Endothelial cell of umbilical vein (primary cell): ENCODE results near the gene FBXO5. TPM values are rescaled to one million over a fixed set of nuclear protein-coding genes. Genes with fewer than 3 reads are reported as not detected.
A peak's percentile ranks its signal among the peaks of the same experiment; 100 is the strongest.

ENCODE experiments used
- BruUV-seq: library from RNA; stranded (reverse); fragments of 400-500 nt; replicated peaks from 2 replicates; lab custom pipeline; 2021; lab: Mats Ljungman, UMichigan
- CTCF ChIA-PET: fragments of 300-600, 350-600 bp; sonication (Branson Sonifier 250); formaldehyde crosslinking; loops from one replicate; lab custom pipeline; 2021; ENCODE audit warnings: antibody characterized with exemption, inconsistent platforms; lab: Charles Lee
- POLR2A ChIA-PET: fragments of 300-600, 350-600 bp; sonication (Branson Sonifier 250); formaldehyde crosslinking; loops from one replicate; lab custom pipeline; 2021; ENCODE audit warnings: antibody characterized with exemption, inconsistent platforms; lab: Charles Lee
- DNase-seq: peaks from one replicate; pipeline ENCODE4 v3.0.0-alpha.2; 2011; ENCODE audit warnings: low read depth, low spot score
- FAIRE-seq: peaks from 2 replicates; lab custom pipeline; 2011; peaks lifted over from hg19 to GRCh38; lab: Jason Lieb, UNC
- H2AFZ ChIP-seq: 2 replicates; pipeline ENCODE4 v1.6.0; 2012; ENCODE audit warnings: low read depth, low read length, control low read depth, inconsistent platforms
- H3K27ac ChIP-seq: 2 replicates; pipeline ENCODE4 v1.5.1; 2011; ENCODE audit warnings: low read depth, mild to moderate bottlenecking, control low read depth, low read length, moderate library complexity; ENCODE audit not compliant: insufficient read depth
- H3K27me3 ChIP-seq, 2 experiments: 2 replicates each; pipeline versions ENCODE4 v1.6.0 to v1.6.1; 2011; ENCODE audit warnings: low read length in 2 of 2, mixed read lengths in 1 of 2; ENCODE audit not compliant: control insufficient read depth in 2 of 2, insufficient read depth in 2 of 2
- H3K36me3 ChIP-seq, 2 experiments: 2 replicates in 1 of 2; 3 replicates in 1 of 2; pipeline ENCODE4 v1.5.1; 2011; ENCODE audit warnings: low read length in 2 of 2, mild to moderate bottlenecking in 1 of 2, moderate library complexity in 1 of 2; ENCODE audit not compliant: control insufficient read depth in 2 of 2, insufficient read depth in 2 of 2; ENCODE audit errors: extremely low read depth in 1 of 2
- H3K4me1 ChIP-seq: 3 replicates; pipeline ENCODE4 v1.5.1; 2011; ENCODE audit warnings: mild to moderate bottlenecking, low read length; ENCODE audit not compliant: control insufficient read depth, insufficient read depth; ENCODE audit errors: extremely low read depth
- H3K4me2 ChIP-seq: 2 replicates; pipeline ENCODE4 v1.6.1; 2011; ENCODE audit warnings: low read length, control low read depth, mixed read lengths; ENCODE audit not compliant: insufficient read depth
- H3K4me3 ChIP-seq, 3 experiments: fragments of 200-600 bp in 1 of 3; sonication (generic), shearing (Covaris generic) in 1 of 3; replicated peaks in 1 of 3; 2 replicates each; pipeline ENCODE4 v1.5.1; 2011 to 2016; ENCODE audit warnings: control low read depth in 3 of 3, low read length in 3 of 3, mild to moderate bottlenecking in 2 of 3, inconsistent platforms in 1 of 3, low read depth in 1 of 3, moderate library complexity in 1 of 3; ENCODE audit not compliant: insufficient read depth in 1 of 3
- H3K79me2 ChIP-seq: 2 replicates; pipeline ENCODE4 v1.6.0; 2012; ENCODE audit warnings: low read length, inconsistent platforms; ENCODE audit not compliant: control insufficient read depth, insufficient read depth
- H3K9ac ChIP-seq: replicated peaks from 2 replicates; pipeline ENCODE3; 2011; ENCODE audit warnings: low read length, control low read depth; ENCODE audit not compliant: insufficient read depth; ENCODE audit errors: extremely low read depth
- H3K9me1 ChIP-seq: replicated peaks from 3 replicates; pipeline ENCODE4 v1.6.0; 2011; ENCODE audit warnings: mild to moderate bottlenecking, low read length; ENCODE audit not compliant: control insufficient read depth, insufficient read depth; ENCODE audit errors: extremely low read depth
- H3K9me3 ChIP-seq: replicated peaks from 2 replicates; pipeline ENCODE4 v1.5.1; 2012; ENCODE audit warnings: low read length, inconsistent platforms; ENCODE audit not compliant: control insufficient read depth, insufficient read depth
- H4K20me1 ChIP-seq: replicated peaks from 2 replicates; pipeline ENCODE3; 2011; ENCODE audit warnings: mild to moderate bottlenecking, low read length; ENCODE audit not compliant: control insufficient read depth, insufficient read depth; ENCODE audit errors: extremely low read depth
- CTCF ChIP-seq, 2 donors: IDR thresholded peaks; 1 replicate in 1 of 2; 2 replicates in 1 of 2; pipeline ENCODE4 v1.5.1; 2011; ENCODE audit warnings: low read length in 2 of 2, mild to moderate bottlenecking in 2 of 2, moderate library complexity in 2 of 2, control low read depth in 1 of 2, inconsistent platforms in 1 of 2, low read depth in 1 of 2; ENCODE audit not compliant: insufficient read depth in 1 of 2; ENCODE audit errors: extremely low read depth in 1 of 2
- EZH2 ChIP-seq: IDR thresholded peaks from 2 replicates; pipeline ENCODE4 v1.6.1; 2012; ENCODE audit warnings: borderline replicate concordance, low read depth, mild to moderate bottlenecking, moderate library complexity, low read length, inconsistent platforms; ENCODE audit not compliant: severe bottlenecking
- FOS ChIP-seq: IDR thresholded peaks from 2 replicates; pipeline ENCODE4 v1.6.1; 2011; ENCODE audit warnings: mild to moderate bottlenecking, low read length, moderate library complexity, borderline replicate concordance; ENCODE audit not compliant: insufficient read depth
- GATA2 ChIP-seq: IDR thresholded peaks from 2 replicates; pipeline ENCODE4 v1.7.0; 2011; ENCODE audit warnings: low read depth, mild to moderate bottlenecking, moderate library complexity, mixed read lengths, low read length; ENCODE audit not compliant: insufficient read length, insufficient read depth
- JUN ChIP-seq: IDR thresholded peaks from 2 replicates; pipeline ENCODE4 v1.6.1; 2011; ENCODE audit warnings: borderline replicate concordance, low read depth; ENCODE audit not compliant: insufficient read length, insufficient read depth
- MAX ChIP-seq: IDR thresholded peaks from 2 replicates; pipeline ENCODE4 v1.6.1; 2011; ENCODE audit not compliant: insufficient read depth, insufficient read length
- MYC ChIP-seq: IDR thresholded peaks from one replicate; pipeline ENCODE4 v1.6.1; 2011; ENCODE audit warnings: mild to moderate bottlenecking, low read depth, low read length
- POLR2A ChIP-seq: IDR thresholded peaks from 2 replicates; pipeline ENCODE4 v1.6.1; 2012; ENCODE audit warnings: low read depth, mild to moderate bottlenecking, control low read depth, low read length
- POLR2AphosphoS5 ChIP-seq: IDR thresholded peaks from 2 replicates; pipeline ENCODE4 v1.6.1; 2012; ENCODE audit warnings: low read depth, mild to moderate bottlenecking, control low read depth, low read length, moderate library complexity; ENCODE audit not compliant: insufficient read depth
- dilution Hi-C: fragments of 300-500 bp; cut with MboI; formaldehyde crosslinking; loops from one replicate; pipeline ENCODE4 v1.15.0; 2019; ENCODE audit warnings: low sequenced_read_pairs; ENCODE audit not compliant: extremely low pct_ligation_motif_present
- intact Hi-C: fragments of 100-400 bp; cut with micrococcal nuclease; formaldehyde crosslinking; loops from one replicate; pipeline ENCODE4 v1.10.0; 2022
- polyA plus RNA-seq, 4 experiments: library from polyadenylated mRNA; depleted of rRNA in 3 of 4; stranded (reverse) in 3 of 4; unstranded in 1 of 4; fragments of >200 nt; gene quantifications; 2 replicates each; pipeline versions ENCODE4 v1.2.1 to v1.2.3, GENCODE V29; 2011 to 2012; ENCODE audit warnings: missing spikeins in 1 of 4
- total RNA-seq: library from RNA; stranded (reverse); gene quantifications from 2 replicates; pipeline ENCODE4 v1.2.3, GENCODE V29; 2021

Gene FBXO5
- total and polyA plus RNA-seq, 2 donors (not counting 3 experiments of a cell fraction or from before 2014, with no cell fraction given), result 6.1 to 27.1 TPM

DNA sequence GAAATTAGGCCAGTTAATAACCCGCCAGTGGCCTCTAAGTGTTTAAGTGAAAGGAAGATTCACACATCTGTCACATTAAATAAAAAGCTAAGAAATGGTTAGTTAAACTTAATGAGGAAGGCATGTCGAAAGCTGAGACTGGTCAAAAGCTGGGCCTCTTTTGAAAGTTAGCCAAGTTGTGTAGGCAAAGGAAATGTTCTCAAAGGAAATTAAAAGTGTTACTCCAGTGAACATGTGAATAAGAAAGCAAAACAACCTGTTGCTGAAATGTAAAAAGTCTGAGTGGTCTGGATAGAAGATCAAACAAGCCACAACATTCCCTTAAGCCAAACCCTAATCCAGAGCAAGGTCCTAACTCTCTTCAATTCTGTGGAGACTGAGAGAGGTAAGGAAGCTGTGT, 30.6 kb upstream of the FBXO5 start:
- TF ChIP-seq JUN, result no peak
- TF ChIP-seq POLR2AphosphoS5, result no peak
- no peak for TF ChIP-seq EZH2
- no peak for TF ChIP-seq CTCF (IDR thresholded peaks at IDR 0.05; ENCODE audit: extremely low read depth in 1 of 2, insufficient read depth in 1 of 2, low read depth in 1 of 2, low read length in 2 of 2)
- TF ChIP-seq POLR2A, result no peak
- TF ChIP-seq FOS, result no peak
- no peak for TF ChIP-seq MYC
- TF ChIP-seq GATA2, result no peak
- TF ChIP-seq MAX, result no peak
- Histone ChIP-seq H3K36me3 (no peaks in the 10 kb centered on the region), H3K4me2 (no peak overlapping the region), H3K9ac (no peak overlapping the region), H3K9me3 (no peaks in the 10 kb centered on the region), H2AFZ (no peak overlapping the region), H3K79me2 (no peaks in the 10 kb centered on the region), H4K20me1 (no peaks in the 10 kb centered on the region), H3K9me1 (no peaks in the 10 kb centered on the region), H3K27ac (no peak overlapping the region), H3K4me1 (no peaks in the 10 kb centered on the region), H3K4me3 (no peak overlapping the region), H3K27me3 (no peaks in the 10 kb centered on the region)
- DNase-seq (peak; percentile 62), FAIRE-seq (no peak)
- POLR2A ChIA-PET, result no interaction called here
- BruUV-seq, result no TSS peak
- CTCF ChIA-PET, result interaction anchor here (0.9 to 1.3 kb wide), 2 partner anchors 18 to 59 kb away, joined by 3 to 5 read pairs; no protein-coding TSS in a partner anchor
- intact Hi-C loops, result no loop called here
- dilution Hi-C loops, result no loop called here
